NCI-H2107 treated with DMSO at 0.1 percent for 48 hours (cell line): ENCODE data around the gene MYOG.

ENCODE experiments used
- DNase-seq: peaks from one replicate; lab custom pipeline; 2025; ENCODE audit not compliant: unreplicated experiment; lab: John Stamatoyannopoulos, UW

Gene MYOG

GRCh38 chr1:203117611-203118575 lies 32.1 kb upstream of the MYOG start:
- peak; percentile 67 for DNase-seq

GRCh38 chr1:203116091-203116820 lies 30.4 kb upstream of the MYOG start:
- DNase-seq: no peak

GRCh38 chr1:203114202-203114601 lies 28.4 kb upstream of the MYOG start:
- no peak for DNase-seq

GRCh38 chr1:203113308-203113707 lies 27.5 kb upstream of the MYOG start:
- no peak for DNase-seq

- DNase-seq: no peak
Observed at GRCh38 chr1:203112475-203112874, 26.7 kb upstream of the MYOG start.

- DNase-seq: no peak
Observed at GRCh38 chr1:203104789-203105390, 19.1 kb upstream of the MYOG start.

- DNase-seq: no peak
Observed at GRCh38 chr1:203103829-203104495, 18.1 kb upstream of the MYOG start.

GRCh38 chr1:203103216-203103615 lies 17.4 kb upstream of the MYOG start:
- no peak for DNase-seq

- no peak for DNase-seq
Observed at GRCh38 chr1:203101813-203102634, 16.2 kb upstream of the MYOG start.

GRCh38 chr1:203100516-203100869 lies 14.7 kb upstream of the MYOG start:
- DNase-seq: no peak

- DNase-seq: no peak
Observed at GRCh38 chr1:203099805-203100515, 14.1 kb upstream of the MYOG start.

GRCh38 chr1:203098914-203099520 lies 13.2 kb upstream of the MYOG start:
- no peak for DNase-seq

GRCh38 chr1:203098445-203098844 lies 12.6 kb upstream of the MYOG start:
- DNase-seq: no peak

GRCh38 chr1:203097001-203097400 lies 11.2 kb upstream of the MYOG start:
- no peak for DNase-seq

GRCh38 chr1:203096566-203096965 lies 10.8 kb upstream of the MYOG start:
- no peak for DNase-seq

GRCh38 chr1:203095061-203095690 lies 9.4 kb upstream of the MYOG start:
- DNase-seq: no peak

GRCh38 chr1:203093754-203094410 lies 8.1 kb upstream of the MYOG start:
- no peak for DNase-seq

GRCh38 chr1:203091761-203092330 lies 6.0 kb upstream of the MYOG start:
- DNase-seq: no peak
